GM19452 (cell line): Measurements from ENCODE around the gene PLD6.
"Not testable (repeated sequence)": the region's sequence is repeated elsewhere in the genome, so short reads cannot be mapped to it uniquely, and the experiment has no call there.

ENCODE experiments used
- ATAC-seq: cut with Tn5 transposase; IDR thresholded peaks from one replicate; pipeline ENCODE4 v1.9.1; 2021; ENCODE audit not compliant: unreplicated experiment

PLD6 gene

DNA sequence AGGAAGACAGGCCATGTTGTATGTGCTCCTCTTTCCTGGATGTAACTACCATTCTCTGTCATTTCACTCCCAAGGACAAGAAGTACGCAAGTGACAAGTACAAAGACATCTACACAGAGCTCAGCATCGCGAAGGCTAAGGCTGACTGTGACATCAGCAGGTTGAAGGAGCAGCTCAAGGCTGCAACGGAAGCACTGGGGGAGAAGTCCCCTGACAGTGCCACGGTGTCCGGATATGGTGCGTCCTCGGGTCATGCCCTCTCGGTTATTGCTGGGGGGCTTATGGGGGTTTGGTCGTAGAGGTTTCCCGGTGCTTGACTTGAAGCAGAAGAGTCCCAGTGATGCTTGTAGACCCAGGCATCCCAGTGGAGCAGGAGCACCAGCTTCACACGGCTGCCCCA, 29.0 kb downstream of the PLD6 start:
- no peak for ATAC-seq

DNA sequence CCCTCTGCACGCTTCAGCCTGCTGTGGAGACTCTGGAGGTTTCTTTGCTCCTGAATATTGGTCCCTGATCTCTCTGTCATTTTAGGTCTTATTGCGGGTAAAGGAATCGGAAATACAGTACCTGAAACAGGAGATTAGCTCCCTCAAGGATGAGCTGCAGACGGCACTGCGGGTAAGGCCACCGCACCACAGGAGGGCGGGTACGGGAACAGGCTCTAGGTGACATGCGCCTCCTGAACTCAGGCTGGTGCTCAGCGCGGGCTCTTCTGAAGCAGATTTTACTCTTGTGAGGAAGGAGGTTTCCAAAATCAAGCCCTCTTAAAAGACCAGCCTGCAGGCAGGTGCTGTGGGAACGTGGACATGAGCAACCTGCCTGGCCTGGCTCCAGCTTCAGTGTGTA, 29.8 kb downstream of the PLD6 start:
- no peak for ATAC-seq

DNA sequence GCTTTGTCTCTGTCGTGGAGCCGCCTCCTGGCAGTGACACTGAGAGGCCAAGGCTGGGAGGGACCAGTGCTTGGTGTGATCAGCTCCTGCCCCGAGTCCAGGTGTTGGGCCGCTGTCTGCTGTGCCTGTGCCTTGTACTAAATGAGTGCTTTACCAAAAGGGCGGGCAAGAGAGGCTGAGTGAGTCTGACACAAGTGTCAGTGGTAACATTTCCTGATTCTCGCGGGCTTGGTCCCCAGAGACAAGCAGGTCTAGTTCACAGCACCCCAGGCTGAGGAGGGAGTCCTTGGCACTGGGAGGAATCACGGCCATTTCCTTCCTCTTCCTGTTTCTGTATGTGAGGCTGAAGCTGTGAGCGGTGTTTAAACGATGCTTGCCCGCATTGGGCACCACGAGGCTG, 30.2 kb downstream of the PLD6 start:
- ATAC-seq = peak; percentile 45

DNA sequence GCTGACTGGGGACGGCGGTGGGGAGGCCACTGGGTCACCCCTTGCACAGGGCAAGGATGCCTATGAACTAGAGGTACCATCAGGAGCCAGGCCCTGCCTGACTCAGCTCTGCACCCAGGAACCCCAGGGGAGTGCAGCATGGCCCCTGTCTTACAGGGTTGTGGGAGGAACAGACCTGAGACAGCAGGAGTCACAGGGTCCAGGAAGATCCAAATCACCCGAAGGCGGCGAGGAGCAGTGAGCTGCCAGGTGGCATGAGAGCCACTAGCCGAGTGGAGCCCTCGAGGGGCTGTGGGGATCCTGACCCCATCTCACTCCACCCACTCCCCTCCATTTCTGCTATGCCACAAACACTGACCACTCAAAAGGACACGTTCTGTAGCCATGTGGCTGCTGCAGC, 30.8 kb downstream of the PLD6 start:
- no peak for ATAC-seq

DNA sequence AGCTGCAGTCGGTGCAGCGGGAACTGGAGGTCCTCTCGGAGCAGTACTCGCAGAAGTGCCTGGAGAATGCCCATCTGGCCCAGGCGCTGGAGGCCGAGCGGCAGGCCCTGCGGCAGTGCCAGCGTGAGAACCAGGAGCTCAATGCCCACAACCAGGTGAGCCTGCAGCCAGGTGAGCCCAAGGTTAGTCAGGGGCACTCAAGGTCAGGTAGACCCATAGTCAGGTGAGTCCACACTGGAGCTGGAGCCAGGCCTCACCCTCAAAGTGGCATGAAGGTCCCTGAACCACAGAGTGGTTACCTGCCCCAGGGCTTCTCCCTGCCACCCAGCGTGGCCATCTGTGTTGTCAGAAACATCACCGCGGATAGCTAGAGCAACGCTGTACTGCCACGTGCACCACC, 32.2 kb downstream of the PLD6 start:
- ATAC-seq = no peak

DNA sequence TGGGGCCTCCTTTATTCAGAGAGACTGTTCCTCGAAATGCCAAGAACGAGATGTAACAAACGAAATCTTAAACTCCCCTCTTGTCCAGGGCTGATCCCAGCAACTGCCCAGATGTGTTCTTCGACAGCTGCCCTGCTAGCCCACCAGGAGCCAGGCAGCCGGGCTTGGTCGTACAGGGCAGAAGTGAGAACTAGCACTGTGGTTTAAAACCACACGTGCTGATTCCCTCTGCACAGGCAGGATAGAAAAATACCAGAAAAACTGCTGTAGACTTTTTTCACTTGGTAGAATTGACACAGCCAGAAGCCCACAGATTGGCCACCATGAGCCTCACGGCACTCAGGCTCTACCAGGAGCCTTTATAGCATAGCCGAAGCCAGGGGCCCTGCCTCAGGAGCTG, 33.1 kb downstream of the PLD6 start:
- no peak for ATAC-seq

DNA sequence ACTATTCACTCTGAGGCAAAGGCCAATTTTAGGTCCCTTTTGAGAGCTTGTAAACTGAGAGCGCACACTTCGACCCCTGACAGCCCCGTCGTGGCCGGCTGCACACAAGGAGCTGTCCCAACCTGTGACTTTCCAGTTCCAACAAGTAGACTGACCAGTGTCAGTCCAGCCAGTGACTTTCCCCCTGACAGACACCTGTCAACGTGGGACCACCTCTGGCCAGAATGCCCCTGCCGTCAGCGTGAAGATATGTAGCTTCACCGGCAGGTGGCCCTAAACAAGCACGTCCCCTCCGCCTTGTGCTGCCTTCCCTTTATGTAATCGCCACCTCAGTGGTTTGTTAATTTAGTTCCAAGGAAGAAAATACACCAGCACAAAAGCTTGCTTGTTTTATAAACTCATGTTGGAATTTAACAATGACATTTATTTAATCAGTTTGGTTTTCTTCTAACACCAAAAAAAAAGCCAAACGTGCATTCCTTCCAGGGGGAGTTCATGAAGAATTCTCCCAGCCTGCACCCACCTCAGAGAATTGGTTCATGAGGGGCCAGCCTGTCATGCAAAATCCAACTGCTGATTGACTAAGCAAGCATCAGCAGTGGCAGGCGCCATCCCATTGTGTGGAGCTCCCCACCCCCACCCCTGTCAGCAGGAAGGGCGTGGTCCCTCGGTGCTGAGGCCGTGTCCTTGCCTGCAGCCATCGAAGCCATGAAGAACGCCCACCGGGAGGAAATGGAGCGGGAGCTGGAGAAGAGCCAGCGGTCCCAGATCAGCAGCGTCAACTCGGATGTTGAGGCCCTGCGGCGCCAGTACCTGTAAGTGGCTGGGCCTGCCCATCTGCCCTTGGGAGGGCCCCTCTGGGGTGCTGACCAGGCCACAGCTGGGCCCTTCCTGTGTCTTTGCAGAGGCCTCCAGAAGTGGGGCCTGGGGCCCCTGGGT, 33.9 kb downstream of the PLD6 start:
- no peak for ATAC-seq

DNA sequence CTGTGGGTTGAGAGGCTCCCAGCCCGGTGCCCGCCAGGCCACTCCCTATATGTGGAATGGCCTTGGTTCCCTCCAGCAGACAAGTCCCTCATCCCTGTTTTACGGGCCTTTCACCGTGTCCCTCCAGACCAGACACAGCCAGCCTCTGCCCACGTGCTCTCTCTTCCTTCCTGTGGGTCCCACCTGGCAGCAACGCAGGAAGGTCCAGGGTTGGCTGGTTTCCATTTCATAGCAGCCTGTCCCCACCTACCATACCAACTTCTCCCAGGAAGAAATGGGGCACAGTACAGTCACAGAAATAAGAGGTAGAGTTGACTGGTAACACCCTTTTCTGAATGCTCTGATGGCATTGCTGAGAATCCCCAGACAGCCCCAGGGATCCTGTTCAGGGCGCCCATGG, 34.9 kb downstream of the PLD6 start:
- ATAC-seq = no peak

DNA sequence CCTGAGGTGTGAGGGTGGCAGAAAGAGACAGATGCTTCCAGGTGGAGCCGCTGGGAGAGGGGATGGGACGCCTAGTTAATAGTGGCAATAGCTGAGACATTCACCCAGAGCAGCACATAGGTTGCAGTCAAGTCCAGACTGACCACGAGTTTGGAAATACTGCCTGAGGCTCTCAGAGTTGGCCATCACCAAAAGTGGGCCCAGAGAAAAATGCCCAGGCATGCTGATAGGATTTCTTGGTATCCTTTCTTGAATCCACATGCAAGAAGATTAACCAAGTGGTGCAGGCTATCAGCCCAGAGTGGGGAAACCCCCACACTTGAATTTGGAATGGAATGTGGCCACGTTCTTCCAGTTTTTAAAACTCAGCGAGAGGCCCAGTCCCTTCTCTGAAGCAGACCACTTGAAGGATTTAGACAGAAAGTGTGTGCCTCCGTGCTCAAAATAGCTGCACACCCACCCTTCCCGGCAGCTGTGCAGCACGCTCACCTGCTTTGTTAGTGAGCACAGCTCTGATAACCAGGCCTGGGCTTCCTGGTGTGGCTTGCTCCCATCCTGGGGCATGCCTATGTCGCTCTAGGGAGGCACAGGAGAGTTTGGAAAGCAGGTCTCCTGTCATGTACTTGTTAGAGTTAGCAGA, 35.7 kb downstream of the PLD6 start:
- no peak for ATAC-seq

DNA sequence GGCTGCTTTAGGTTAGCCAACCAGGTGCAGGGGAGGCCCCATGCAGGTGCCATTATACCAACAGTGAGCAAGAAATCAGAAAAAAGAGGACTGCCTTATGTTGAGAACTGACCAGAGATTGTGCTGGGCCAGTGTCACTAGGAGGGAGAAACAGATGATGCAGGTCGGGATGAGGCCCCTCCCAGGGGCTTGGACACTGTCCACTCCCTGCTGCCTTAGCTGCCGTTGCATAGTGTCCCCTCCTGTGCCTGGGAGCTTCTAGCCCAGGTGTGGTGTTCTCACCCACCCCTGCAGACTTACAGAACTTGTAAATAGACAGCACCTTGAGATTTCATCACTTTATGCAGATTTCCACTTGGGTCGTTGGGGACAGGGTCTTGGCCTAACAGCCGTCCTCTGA, 36.7 kb downstream of the PLD6 start:
- no peak for ATAC-seq

DNA sequence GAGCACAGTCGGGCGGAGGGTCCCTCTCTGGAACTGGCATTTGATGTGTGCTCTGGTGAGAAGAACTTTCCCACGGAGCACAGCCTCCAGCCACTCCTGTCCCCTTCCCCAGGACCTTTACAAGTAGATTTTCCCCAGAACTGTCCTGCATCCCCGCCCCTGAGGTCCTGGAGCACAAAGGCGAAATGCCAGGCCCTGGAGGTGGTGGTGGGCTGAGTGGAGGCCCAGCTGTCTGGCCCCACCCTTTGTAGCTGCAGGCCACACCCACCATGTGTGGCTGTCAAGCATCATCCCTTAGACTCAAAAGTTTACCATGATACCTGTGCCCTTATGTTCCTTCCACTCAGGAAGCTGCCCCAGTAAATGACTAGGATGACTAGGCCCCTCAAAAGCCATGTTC, 37.7 kb downstream of the PLD6 start:
- ATAC-seq = no peak

DNA sequence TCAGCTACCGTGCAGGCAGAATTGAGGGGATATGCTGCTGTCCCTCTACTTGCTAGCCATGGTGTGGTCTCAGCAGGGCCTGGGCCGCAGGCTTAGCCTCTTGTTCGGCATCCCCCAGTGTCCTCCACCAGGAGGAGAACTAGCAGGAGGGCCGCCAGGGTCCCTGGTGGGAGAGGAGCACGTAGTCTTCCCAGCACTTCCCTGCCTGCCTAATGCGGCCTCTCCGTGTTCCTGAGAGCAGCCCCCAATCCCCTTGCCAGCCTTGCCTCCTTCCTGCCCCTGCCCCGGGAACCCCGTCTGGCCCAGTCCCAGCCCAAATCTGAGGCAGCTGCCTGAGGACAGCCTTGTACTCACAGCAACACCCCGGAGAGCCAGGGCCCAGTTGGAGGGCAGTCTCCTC, 38.1 kb downstream of the PLD6 start:
- ATAC-seq = no peak

DNA sequence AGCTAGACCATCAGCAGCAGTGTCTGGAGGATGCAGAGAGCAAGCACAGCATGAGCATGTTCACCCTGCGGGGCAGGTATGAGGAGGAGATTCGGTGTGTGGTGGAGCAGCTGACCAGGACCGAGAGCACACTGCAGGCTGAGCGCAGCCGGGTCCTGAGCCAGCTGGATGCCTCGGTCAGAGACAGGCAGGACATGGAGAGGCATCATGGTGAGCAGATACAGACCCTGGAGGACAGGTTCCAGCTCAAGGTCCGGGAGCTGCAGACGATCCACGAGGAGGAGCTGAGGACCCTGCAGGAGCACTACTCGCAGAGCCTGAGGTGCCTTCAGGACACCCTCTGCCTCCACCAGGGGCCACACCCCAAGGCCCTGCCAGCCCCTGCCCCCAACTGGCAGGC, 38.8 kb downstream of the PLD6 start:
- ATAC-seq = no peak

DNA sequence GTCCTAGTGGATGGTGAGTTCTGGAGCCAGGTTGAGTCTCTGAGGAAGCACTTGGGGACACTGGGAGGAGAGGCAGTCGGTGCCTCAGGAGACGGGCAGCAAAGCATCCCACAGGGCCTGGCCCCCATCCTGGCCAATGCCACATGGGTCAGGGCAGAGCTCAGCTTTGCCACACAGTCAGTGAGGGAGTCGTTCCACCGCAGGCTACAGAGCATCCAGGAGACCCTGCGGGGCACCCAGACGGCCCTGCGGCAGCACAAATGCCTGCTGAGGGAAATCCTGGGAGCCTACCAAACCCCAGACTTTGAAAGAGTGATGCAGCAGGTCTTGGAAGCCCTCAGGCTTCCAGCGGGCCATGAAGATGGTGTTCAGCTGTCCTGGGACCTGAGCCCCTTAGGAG, 39.7 kb downstream of the PLD6 start:
- ATAC-seq = no peak

DNA sequence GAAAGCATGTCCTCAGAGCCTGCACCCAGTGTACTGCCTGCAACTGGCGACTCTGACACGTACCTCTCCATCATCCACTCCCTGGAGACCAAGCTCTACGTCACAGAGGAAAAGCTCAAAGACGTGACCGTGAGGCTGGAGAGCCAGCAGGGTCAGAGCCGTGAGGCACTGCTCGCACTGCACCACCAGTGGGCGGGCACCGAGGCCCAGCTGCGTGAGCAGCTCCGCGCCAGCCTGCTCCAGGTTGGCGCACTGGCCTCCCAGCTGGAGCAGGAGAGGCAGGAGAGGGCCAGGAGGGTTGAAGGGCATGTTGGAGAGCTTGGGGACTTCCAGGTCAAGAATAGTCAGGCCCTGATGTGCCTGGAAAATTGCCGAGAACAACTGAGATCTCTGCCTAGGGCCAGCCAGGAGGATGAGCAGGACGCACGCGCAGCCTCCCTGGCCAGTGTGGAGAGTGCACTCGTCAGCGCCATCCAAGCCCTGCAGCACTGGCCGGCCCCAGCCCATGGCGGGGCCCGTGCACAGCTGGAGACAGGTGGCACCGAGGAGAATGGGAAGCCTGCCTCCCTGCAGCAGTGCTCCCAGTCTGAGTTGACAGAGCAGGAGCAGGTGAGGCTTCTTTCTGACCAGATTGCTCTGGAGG, 40.3 kb downstream of the PLD6 start:
- ATAC-seq = no peak

DNA sequence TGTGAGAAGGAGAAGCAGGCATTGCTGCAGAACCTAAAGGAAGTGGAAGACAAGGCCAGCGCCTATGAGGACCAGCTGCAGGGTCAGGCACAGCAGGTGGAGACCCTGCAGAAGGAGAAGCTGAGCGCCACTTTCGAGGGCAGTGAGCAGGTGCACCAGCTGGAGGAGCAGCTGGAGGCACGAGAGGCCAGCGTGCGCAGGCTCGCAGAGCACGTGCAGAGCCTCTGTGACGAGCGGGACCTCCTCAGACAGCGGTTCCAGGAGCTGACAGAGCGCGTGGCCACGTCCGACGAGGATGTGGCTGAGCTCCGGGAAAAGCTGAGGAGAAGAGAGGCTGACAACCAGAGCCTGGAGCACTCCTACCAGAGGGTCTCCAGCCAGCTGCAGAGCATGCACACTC, 41.5 kb downstream of the PLD6 start:
- ATAC-seq = no peak

DNA sequence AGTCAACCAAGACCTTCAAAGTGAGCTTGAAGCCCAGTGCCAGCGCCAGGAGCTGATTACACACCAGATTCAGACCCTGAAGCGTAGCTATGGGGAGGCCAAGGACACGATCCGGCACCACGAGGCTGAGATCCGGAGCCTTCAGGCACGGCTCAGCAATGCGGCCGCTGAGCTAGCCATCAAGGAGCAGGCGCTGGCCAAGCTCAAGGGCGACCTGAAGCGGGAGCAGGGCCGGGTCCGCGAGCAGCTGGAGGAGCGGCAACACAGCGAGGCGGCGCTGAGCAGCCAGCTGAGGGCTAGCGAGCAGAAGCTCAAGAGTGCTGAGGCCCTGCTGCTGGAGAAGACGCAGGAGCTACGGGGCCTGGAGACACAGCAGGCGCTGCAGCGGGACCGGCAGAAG, 42.0 kb downstream of the PLD6 start:
- no peak for ATAC-seq

DNA sequence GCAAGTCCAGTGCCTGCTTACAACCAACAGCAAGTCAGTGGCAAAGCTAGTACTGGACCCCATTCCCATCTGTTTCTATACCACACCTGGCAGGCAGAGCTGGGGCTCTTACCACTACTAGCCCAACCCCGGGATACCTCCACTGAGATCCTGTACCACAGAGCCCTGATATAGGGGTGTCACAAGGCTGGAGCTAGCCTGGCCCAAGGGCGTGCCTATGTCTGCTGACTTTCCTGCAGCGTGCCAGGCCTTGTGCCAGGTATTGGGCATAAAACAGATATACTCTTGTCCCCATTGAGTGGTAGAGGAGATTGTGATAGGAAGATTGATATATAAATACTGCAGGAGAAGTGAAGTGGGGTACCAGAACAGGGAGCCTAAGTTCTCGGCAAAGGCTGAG, 44.4 kb downstream of the PLD6 start:
- ATAC-seq = no peak

DNA sequence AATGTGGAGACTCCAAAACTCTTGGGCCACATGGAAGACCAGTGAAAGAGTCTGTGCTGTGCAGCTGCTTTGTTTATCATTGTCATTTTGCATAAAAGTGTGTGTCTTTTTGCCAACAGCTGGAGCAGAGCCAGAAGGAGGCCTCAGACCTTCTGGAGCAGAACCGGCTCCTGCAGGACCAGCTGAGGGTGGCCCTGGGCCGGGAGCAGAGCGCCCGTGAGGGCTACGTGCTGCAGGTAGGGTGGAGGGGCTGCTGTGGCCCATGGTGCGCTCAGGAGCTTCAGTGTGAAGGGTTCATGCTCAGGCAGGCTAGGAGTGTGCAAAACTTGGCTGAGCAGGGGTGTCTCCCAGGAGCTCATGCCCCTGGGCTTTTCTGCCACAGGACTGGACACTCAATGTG, 45.0 kb downstream of the PLD6 start:
- no peak for ATAC-seq

DNA sequence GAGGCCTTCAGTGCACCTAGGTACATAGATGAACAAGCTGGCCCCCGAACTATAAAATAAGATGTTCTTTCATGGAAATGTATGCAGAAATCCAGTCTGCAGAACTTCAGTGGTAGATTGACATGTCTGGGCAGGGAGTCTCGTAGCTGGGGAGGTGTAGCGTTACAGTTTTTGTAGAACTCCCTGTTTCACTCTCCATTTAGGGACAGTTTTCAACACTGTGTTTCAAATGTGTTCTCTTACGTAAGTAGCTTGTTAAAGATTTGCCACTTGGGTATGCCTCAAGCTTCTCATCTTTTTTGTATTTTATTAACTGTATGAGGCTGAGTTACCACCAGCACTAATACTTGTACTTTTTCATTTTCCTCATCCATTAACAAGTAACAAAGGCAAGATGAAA, 46.6 kb downstream of the PLD6 start:
- ATAC-seq = no peak

DNA sequence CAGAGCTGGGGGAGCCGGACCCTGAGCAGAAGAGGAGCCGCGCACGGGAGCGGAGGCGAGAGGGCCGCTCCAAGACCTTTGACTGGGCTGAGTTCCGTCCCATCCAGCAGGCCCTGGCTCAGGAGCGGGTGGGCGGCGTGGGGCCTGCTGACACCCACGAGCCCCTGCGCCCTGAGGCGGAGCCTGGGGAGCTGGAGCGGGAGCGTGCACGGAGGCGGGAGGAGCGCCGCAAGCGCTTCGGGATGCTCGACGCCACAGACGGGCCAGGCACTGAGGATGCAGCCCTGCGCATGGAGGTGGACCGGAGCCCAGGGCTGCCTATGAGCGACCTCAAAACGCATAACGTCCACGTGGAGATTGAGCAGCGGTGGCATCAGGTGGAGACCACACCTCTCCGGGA, 47.6 kb downstream of the PLD6 start:
- ATAC-seq = not testable (repeated sequence)

DNA sequence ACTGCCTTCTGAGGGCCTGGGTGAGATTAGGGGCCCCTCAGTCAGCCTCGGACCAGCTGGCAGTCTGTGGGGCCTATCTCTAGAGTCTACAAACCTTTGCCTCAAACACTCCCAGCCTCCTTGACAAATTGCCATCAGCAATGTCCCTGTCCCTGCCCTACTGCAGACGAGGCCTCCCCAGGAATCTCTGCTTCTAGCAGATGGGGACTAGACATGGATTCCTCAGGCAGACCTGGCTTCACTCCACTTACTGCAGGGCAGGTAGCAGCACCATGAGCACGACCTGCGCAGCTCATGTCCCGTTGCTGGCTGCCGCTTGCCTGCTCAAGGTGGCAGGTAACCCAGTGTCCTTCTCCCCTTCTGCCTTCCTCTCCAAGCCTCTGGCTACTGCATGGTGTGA, 49.1 kb downstream of the PLD6 start:
- no peak for ATAC-seq
